ENCODE data around the gene IGFBP6.
"Not testable (repeated sequence)": the region's sequence is repeated elsewhere in the genome, so short reads cannot be mapped to it uniquely, and the experiment has no call there.

IGFBP6 gene

GRCh38 chr12:53071591-53072551 is 25.6 kb upstream of the IGFBP6 start:
- peak; percentile 92 for DNase-seq

DNA sequence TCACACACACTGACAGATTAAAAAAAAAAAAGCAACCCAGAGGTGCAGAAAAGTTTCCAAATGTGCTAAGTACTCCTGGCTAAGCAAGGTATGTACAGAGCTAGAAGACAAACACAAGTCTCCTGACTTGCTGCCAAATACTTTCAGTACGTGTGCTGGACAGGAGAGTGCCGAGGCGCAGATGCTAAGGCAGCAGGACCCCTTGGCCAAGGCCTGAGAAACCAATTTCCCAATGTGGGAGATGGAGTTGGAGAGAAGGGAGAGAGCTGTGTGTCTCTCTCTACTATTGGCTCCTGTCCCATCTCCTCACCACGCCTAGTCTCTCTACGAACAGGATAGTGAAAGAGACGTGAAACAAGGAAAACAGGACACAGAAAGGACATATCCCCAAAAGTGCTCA is 23.6 kb upstream of the IGFBP6 start:
- DNase-seq = peak; percentile 64

DNA sequence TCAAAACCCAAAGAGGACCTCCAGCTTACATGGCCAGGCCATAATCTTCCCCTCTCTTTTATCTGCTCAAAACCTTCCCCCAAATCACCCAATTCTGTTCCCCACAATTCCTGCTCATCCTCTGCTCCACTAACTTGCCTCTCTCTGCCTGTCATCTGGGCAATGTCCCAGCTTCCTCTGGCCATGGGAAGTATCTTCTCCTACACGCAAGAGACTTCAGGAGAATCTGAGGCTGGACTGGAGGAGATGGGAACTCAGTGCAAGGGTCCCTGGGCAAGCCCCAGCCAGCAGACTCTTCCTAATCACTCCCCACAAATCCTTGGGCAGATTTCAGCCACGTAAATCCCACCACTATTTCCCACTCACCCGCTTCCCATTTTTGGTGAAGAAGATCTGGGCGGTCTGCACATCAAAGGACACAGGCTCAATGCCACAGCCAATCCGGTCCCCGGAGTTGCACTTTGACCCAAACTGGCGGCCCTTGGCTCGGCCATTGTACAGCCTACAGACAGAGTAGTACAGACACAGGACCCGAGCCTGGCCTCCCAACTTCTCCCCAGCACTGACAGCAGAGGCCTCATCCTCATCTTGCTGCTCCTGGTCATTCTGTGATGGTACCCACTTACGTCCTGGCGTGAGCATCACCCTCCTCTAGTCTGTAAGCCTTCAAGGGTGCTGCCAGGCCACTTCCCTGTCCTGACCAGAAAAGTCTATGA is 23.0 kb upstream of the IGFBP6 start:
- no peak for DNase-seq

DNA sequence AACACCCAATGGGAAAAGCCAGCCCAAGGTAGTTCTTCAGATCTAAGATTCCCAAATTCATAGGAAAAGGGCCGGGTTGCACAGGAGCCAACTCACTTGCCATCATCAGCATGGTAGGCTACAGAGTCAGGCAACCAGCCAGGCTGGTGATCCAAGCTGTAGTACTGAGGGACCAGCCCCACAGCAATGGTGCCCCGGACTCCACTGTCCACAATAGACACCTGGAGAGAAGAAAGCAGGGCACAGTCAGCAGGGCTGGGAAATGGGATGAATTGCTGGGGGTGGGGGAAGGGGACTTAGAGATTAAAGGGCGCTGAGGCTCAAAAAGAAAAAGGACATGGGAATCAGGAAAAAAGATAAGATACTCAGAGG is 22.5 kb upstream of the IGFBP6 start:
- no peak for DNase-seq

DNA sequence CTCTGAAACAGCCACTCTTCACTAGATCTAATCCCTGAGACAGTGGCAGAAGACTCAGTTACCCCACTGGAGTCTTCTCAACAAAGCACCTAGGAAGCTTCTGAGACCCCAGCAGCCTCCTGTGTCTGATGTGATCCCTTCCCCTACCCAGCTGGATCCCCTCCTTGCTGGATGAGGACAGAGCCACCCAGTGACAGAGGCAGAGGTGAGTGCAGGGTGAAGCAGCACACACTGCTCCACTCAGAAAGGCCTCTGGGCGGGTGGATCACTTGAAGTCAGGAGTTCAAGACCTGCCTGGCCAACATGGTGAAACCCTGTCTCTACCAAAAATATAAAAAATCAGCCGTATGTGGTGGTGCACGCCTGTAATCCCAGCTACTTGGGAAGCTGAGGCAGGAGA is 21.0 kb upstream of the IGFBP6 start:
- DNase-seq = no peak

GRCh38 chr12:53077030-53077429 is 20.4 kb upstream of the IGFBP6 start:
- peak; percentile 8 for DNase-seq

GRCh38 chr12:53078425-53079225 is 18.8 kb upstream of the IGFBP6 start:
- no peak for DNase-seq

- peak; percentile 99 for DNase-seq
Measured at GRCh38 chr12:53079226-53080117, 18.0 kb upstream of the IGFBP6 start, which contains the start of gene SPRYD3. Gene SPRYD3, minus strand, starts transcription at chr12:53079390. Its CDS starts 57 bp downstream, at chr12:53079333.

- DNase-seq = no peak
Measured at GRCh38 chr12:53082637-53083175, 14.8 kb upstream of the IGFBP6 start.

- DNase-seq = no peak
Measured at GRCh38 chr12:53086361-53086760, 11.1 kb upstream of the IGFBP6 start.

GRCh38 chr12:53090105-53090504 is 7.4 kb upstream of the IGFBP6 start:
- no peak for DNase-seq

DNA sequence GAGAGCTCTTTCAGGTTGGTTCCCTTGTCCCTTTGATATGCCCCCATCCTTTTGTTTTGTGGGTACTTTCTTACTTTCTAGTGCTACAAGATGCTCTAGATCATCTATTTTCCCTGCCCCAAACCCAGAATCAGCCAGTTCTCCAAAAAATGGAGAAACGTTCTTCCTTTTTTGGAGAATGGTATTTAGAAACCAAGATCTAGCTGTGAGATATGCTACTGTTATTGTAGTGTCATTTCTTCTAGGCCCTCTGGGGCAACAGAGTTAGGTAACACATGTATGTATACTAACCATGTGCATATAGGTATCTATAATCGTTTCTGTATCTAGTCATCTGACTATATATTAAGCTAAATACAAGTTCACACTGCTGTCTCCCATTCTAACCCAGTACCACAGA is 6.9 kb upstream of the IGFBP6 start:
- no peak for DNase-seq

- no peak for DNase-seq
Measured at GRCh38 chr12:53091756-53092155, 5.7 kb upstream of the IGFBP6 start.

- DNase-seq = no peak
Measured at GRCh38 chr12:53093777-53094393, 3.6 kb upstream of the IGFBP6 start.

DNA sequence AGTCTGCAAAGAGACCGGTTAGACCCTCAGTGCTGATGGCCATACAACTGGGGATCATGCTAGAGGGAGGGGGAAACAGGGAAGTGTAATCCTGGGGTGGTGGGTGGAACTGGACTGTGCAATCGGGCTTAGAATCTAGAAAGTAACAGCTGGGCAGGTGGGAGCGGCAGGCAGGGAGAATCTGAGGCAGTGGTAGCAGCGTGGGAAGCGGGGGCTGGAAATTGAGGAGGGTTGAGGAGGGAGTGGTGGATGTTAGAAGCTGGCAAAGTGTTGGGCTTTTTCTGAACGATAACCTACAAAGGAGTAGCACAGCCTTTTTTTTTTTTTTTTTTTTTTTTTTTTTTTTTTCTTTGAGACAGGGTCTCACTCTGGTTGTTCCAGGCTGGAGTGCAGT is 3.1 kb upstream of the IGFBP6 start:
- DNase-seq = no peak

DNA sequence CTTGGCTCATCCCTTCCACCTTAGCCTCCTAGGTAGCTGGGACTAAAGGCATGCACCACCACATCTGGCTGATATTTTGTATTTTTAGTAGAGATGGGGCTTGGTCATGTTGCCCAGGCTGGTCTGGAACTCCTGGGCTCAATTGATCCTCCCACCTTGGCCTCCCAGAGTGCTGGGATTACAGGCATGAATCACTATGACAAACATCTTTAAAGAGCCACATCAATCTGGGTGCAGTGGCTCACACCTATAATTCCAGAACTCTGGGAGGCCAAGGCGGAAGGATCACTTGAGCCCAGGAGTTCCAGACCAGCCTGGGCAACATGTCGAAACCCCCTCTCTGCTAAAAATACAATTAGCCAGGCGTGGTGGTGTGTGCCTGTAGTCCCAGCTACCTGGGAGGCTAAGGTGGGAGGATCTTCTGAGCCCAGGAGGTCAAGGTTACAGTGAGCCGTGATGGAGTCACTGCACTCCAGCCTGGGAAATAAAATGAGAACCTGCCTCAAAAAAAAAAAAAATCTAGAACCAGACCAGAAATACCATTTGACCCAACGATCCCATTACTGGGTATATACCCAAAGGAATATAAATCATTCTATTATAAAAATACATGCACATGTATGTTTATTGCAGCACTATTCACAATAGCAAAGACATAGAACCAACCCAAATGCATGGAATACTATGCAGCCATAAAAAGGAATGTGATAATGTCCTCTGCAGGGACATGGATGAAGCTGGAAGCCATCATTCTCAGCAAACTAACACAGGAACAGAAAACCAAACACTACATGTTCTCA is 2.5 kb upstream of the IGFBP6 start:
- not testable (repeated sequence) for DNase-seq

GRCh38 chr12:53095596-53095895 is 1.9 kb upstream of the IGFBP6 start:
- not testable (repeated sequence) for DNase-seq

DNA sequence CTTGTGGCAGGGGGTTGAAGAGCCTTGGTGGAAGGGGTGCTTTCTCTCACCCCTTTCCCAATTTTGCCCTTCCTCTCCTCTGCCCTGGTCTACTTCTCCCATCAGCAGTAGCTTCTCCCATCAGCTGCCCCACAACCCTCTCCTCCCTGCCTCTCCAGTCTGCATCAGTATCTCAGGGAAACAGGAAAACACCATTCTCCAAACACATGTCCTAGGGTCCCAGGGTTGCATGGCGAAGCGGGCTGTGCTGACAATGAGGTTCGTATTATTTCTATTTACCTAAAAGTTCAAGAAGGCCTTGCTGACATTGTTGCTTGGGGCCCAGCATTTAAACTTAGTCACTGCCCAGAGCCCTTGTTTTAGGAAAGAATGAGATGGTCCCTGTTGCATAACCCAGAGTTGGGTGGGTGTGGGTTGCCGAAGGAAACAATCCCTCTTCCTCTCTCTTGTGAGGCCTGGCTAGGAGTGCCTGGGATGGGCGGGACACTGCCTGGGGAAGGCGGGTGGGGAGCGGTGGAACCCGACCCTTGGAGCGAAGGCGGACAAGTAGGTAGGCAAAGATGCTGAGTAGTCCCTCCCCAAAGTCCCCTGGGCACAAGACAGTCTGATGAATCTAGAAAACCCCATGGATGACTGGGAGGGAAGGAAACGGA is 1.3 kb upstream of the IGFBP6 start:
- DNase-seq = peak; percentile 89

GRCh38 chr12:53096759-53097158 is 708 bp upstream of the IGFBP6 start:
- peak; percentile 49 for DNase-seq

DNA sequence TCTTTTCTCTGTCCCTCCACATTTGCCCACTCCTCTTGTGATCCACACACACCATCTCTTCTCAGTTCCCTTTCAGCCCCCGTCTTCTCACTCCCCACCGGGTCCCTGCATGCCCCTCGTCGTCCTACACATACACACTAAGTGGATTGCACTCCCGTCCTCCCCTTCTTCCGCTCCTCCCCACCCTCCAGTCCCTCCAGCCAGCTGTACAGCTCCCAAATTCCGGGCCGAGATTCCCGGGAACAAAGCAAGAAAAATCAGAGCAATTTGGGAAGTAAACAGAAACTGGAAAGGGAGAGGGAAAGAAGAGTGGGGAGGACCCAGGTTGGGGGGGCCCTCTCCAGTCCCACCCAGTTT is 282 bp upstream of the IGFBP6 start:
- no peak for DNase-seq

All from right hindlimb (tissue), 1 donor.